ENCODE measurements around the gene MYO1F.
"Not testable (repeated sequence)": the region's sequence is repeated elsewhere in the genome, so short reads cannot be mapped to it uniquely, and the experiment has no call there.

Gene MYO1F

DNA sequence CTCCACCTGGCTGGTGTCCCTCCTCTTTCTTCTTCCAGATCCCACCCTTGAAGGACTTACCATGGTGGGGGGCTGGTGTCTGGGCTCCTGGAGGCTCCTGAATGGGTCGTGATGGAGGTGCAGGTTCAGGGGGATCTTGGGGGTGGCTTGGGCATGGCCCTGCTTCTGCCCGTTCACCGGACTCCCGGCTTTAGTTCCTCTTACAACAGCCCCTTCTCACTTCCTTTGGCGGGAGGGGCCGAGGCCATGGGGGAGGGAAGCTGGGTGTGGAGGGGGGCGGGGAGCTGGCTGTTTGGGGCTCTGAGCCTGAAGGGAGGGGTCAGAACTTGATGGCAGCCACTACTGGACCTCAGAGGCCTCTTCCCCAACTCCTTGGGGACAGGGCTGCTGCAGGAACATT is at the start of gene MYO1F:
Gene MYO1F (minus strand): TSS at position 196 of the 400 bp plus-strand sequence. CDS start 133 bp downstream, at position 63.
- TF ChIP-seq, protein P1, sequence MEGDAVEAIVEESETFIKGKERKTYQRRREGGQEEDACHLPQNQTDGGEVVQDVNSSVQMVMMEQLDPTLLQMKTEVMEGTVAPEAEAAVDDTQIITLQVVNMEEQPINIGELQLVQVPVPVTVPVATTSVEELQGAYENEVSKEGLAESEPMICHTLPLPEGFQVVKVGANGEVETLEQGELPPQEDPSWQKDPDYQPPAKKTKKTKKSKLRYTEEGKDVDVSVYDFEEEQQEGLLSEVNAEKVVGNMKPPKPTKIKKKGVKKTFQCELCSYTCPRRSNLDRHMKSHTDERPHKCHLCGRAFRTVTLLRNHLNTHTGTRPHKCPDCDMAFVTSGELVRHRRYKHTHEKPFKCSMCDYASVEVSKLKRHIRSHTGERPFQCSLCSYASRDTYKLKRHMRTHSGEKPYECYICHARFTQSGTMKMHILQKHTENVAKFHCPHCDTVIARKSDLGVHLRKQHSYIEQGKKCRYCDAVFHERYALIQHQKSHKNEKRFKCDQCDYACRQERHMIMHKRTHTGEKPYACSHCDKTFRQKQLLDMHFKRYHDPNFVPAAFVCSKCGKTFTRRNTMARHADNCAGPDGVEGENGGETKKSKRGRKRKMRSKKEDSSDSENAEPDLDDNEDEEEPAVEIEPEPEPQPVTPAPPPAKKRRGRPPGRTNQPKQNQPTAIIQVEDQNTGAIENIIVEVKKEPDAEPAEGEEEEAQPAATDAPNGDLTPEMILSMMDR (IDR thresholded peaks at IDR 0.05; ENCODE audit: low read depth, low read length, missing control alignments), result no peak
- no peak for DNase-seq (ENCODE audit: low read depth)
- H3K4me3 ChIP-seq (ENCODE audit: low read depth, low read length), result no peak within 1 kb of the TSS
- in situ Hi-C loops (cut with HindIII; ENCODE audit: low sequenced_read_pairs), result no loop called here

DNA sequence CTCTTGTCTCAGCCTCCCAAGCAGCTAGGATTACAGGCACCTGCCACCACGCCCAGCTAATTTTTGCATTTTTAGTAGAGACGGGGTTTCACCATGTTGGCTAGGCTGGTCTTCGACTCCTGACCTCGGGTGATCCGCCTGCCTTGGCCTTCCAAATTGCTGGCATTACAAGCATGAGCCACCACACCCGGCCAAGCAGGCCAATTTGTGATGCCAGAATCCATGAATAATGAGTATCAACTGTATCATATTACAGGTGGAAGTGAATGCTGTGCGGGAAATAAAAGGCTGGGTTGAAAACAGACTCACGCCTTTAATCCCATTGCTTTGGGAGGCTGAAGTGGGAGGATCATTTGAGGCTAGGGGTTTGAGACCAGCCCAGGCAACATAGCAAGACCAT is 49.6 kb upstream of the MYO1F start:
- no peak overlapping the region for H3K4me3 ChIP-seq (ENCODE audit: low read depth, low read length)
- in situ Hi-C loops (cut with HindIII; ENCODE audit: low sequenced_read_pairs), result no loop called here
- no peak for DNase-seq (ENCODE audit: low read depth)
- TF ChIP-seq, protein P1 (IDR thresholded peaks at IDR 0.05; ENCODE audit: low read depth, low read length, missing control alignments), result no peak

DNA sequence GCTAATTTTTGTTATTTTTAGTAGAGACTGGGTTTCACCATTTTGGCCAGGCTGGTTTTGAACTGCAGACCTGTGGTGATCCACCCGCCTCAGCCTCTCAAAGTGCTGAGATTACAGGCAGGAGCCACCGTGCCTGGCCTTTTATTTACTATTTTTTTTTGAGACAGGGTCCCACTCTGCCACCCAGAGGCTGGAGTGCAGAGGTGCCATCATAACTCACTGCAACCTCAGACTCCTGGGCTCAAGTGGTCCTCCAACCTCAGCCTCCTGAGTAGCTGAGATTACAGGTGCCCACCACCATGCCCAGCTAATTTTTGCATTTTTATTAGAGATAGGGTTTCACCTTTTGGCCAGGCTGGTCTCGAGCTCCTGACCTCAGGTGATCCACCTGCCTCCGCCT is 45.6 kb upstream of the MYO1F start:
- DNase-seq (ENCODE audit: low read depth); H3K4me3 ChIP-seq (ENCODE audit: low read depth, low read length); in situ Hi-C loops (cut with HindIII; ENCODE audit: low sequenced_read_pairs): not testable (repeated sequence)
- TF ChIP-seq, protein P1 (IDR thresholded peaks at IDR 0.05; ENCODE audit: low read depth, low read length, missing control alignments), result peak; percentile 28

DNA sequence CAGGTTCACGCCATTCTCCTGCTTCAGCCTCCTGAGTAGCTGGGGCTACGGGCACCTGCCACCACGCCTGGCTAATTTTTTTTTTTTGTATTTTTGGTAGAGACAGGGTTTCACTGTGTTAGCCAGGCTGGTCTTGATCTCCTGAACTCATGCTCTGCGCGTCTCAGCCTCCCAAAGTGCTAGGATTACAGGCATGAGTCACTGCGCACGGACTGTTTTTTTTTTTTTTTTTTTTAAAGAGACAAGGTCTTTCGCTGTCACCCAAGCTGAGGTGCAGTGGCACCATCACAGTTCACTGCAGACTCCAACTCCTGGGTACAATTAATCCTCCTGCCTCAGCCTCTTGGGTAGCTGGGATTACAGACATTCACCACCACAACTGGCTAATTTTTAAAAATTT is 41.5 kb upstream of the MYO1F start:
- TF ChIP-seq, protein P1 (IDR thresholded peaks at IDR 0.05; ENCODE audit: low read depth, low read length, missing control alignments), result no peak
- no peak overlapping the region for H3K4me3 ChIP-seq (ENCODE audit: low read depth, low read length)
- in situ Hi-C loops (cut with HindIII; ENCODE audit: low sequenced_read_pairs), result no loop called here
- DNase-seq (ENCODE audit: low read depth), result no peak

DNA sequence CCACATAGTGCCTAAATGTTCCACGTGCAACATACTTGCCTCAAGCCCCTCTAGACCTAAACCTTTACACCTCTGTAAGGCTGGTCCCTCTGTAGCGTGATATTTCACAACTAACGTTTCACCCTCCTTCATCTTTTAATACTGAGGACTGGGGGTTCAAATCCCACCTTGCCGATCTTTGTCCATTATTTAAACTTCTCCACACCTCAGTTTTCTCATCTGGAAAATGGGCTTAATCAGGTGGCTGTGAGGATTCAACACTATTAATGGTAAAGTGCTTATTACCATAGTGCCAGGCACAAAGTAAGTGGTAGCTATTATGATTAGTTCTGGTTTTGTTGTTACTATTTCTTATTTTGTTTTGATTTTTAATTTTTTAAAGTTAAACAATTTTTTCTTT is 40.7 kb upstream of the MYO1F start:
- in situ Hi-C loops (cut with HindIII; ENCODE audit: low sequenced_read_pairs), result no loop called here
- TF ChIP-seq, protein P1 (IDR thresholded peaks at IDR 0.05; ENCODE audit: low read depth, low read length, missing control alignments), result no peak
- H3K4me3 ChIP-seq (ENCODE audit: low read depth, low read length), result no peak overlapping the region
- DNase-seq (ENCODE audit: low read depth), result no peak

DNA sequence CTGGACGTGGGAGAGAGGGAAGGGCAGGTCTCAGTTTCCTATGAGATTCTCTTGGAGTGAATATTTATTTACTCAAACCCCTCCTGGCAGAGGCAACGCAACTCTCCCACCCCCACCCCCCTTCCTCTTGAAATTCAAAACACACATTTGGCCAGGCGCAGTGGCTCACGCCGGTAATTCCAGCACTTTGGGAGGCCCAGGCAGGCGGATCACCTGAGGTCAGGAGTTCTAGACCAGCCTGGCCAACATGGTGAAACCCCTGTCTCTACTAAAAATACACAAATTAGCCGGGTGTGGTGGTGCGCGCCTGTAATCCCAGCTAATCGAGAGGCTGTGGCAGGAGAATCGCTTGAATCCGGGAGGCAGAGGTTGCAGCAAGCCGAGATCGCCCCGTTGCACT is 40.1 kb upstream of the MYO1F start:
- in situ Hi-C loops (cut with HindIII; ENCODE audit: low sequenced_read_pairs); DNase-seq (ENCODE audit: low read depth); H3K4me3 ChIP-seq (ENCODE audit: low read depth, low read length): not testable (repeated sequence)

DNA sequence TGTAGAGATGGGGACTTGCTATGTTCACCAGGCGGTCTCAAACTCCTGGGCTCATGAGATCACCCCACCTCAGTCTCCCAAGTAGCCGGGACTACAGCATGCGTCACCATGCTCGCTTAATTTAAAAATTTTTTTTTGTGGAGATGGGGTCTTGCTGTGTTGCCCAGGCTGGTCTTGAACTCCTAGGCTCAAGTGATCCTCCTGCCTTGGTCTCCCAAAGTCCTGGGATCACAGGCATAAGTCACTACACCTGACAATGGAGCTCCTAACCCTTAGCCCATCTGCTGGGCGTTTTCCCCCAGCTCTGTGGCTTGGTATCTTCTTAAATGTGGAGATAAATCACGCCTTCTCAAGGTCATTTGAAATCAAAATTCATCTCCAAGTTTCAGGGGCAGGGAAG is 39.6 kb upstream of the MYO1F start:
- H3K4me3 ChIP-seq (ENCODE audit: low read depth, low read length), result no peak overlapping the region
- no peak for DNase-seq (ENCODE audit: low read depth)
- TF ChIP-seq, protein P1 (IDR thresholded peaks at IDR 0.05; ENCODE audit: low read depth, low read length, missing control alignments), result no peak
- in situ Hi-C loops (cut with HindIII; ENCODE audit: low sequenced_read_pairs), result no loop called here
